B cell (primary cell): Measurements from ENCODE around the gene UXT. TPM values are rescaled to one million over a fixed set of nuclear protein-coding genes. Genes with fewer than 3 reads are reported as not detected.

Source experiments
- ATAC-seq: fragments of 200-7000 bp; cut with Tn5 transposase; one replicate; pipeline ENCODE4 v1.10.0; 2021; ENCODE audit warnings: low read depth, mild to moderate bottlenecking, moderate number of reproducible peaks, moderate library complexity
- CTCF ChIA-PET: fragments of 350-600 bp; sonication (Branson Sonifier 250); formaldehyde crosslinking; loops from one replicate; lab custom pipeline; 2021; ENCODE audit warnings: antibody characterized with exemption, inconsistent platforms; lab: Charles Lee
- POLR2A ChIA-PET: fragments of 350-600 bp; sonication (Branson Sonifier 250); formaldehyde crosslinking; loops from one replicate; lab custom pipeline; 2021; ENCODE audit warnings: antibody characterized with exemption; lab: Charles Lee
- DNase-seq: peaks from one replicate; pipeline ENCODE4 v3.0.0; 2013
- H2AFZ ChIP-seq: 2 replicates; pipeline ENCODE4 v1.6.1; 2012; ENCODE audit warnings: mild to moderate bottlenecking, low read depth, low read length; ENCODE audit not compliant: insufficient read depth, poor library complexity, severe bottlenecking
- H3K27ac ChIP-seq, 2 donors: 1 replicate in 1 of 2; 2 replicates in 1 of 2; pipeline ENCODE4 v1.5.1; 2012 to 2013; ENCODE audit warnings: low read length in 2 of 2, mild to moderate bottlenecking in 2 of 2, moderate library complexity in 1 of 2
- H3K27me3 ChIP-seq, 4 experiments: fragments of 200-600 bp in 1 of 4; sonication (generic) in 1 of 4; replicated peaks in 1 of 4; 1 replicate in 2 of 4; 2 replicates in 2 of 4; pipeline versions ENCODE4 v1.6.1 to v1.7.0; 2013 to 2016; ENCODE audit warnings: low read length in 3 of 4, mild to moderate bottlenecking in 2 of 4, mixed read lengths in 1 of 4, moderate library complexity in 1 of 4; ENCODE audit not compliant: insufficient read depth in 4 of 4, control insufficient read depth in 3 of 4; ENCODE audit errors: control extremely low read depth in 1 of 4
- H3K36me3 ChIP-seq, 2 experiments: replicated peaks in 1 of 2; 1 replicate in 1 of 2; 2 replicates in 1 of 2; pipeline versions ENCODE4 v1.6.1 to v1.7.1; 2013; ENCODE audit warnings: low read length in 1 of 2; ENCODE audit not compliant: insufficient read depth in 2 of 2, control insufficient read depth in 1 of 2; ENCODE audit errors: control extremely low read depth in 1 of 2, extremely low read depth in 1 of 2
- H3K4me1 ChIP-seq, 2 donors: fragments of 200-600 bp in 1 of 2; sonication (generic) in 1 of 2; 1 replicate in 1 of 2; 2 replicates in 1 of 2; pipeline versions ENCODE4 v1.5.1 to v1.6.1; 2013 to 2017; ENCODE audit warnings: low read length in 2 of 2; ENCODE audit not compliant: control insufficient read depth in 2 of 2, insufficient read depth in 2 of 2
- H3K4me2 ChIP-seq: replicated peaks from 2 replicates; pipeline ENCODE3; 2012; ENCODE audit warnings: mild to moderate bottlenecking, low read depth, low read length; ENCODE audit not compliant: poor library complexity, severe bottlenecking
- H3K4me3 ChIP-seq, 5 experiments: fragments of 200-600 bp in 1 of 5; sonication (generic) in 1 of 5; 1 replicate in 3 of 5; 2 replicates in 2 of 5; pipeline versions ENCODE4 v1.5.1 to v1.7.0; 2011 to 2016; ENCODE audit warnings: low read length in 4 of 5, mild to moderate bottlenecking in 4 of 5, low read depth in 2 of 5, control low read depth in 1 of 5, moderate library complexity in 1 of 5; ENCODE audit not compliant: insufficient read depth in 1 of 5; ENCODE audit errors: control extremely low read depth in 1 of 5, extremely low read depth in 1 of 5
- H3K79me2 ChIP-seq: fragments of 200-600 bp; sonication (generic); one replicate; pipeline ENCODE4 v1.6.0; 2016; ENCODE audit warnings: low read length; ENCODE audit not compliant: control insufficient read depth, insufficient read depth
- H3K9ac ChIP-seq: fragments of 200-600 bp; sonication (generic); 2 replicates; pipeline ENCODE4 v1.6.1; 2017; ENCODE audit warnings: mild to moderate bottlenecking, low read length, moderate library complexity
- H3K9me3 ChIP-seq, 3 donors: one replicate each; pipeline versions ENCODE4 v1.6.1 to v1.7.1; 2013; ENCODE audit warnings: low read length in 2 of 3; ENCODE audit not compliant: control insufficient read depth in 2 of 3, insufficient read depth in 1 of 3; ENCODE audit errors: control extremely low read depth in 1 of 3
- H4K20me1 ChIP-seq: 2 replicates; pipeline ENCODE4 v1.6.0; 2012; ENCODE audit warnings: mild to moderate bottlenecking, low read length; ENCODE audit not compliant: insufficient read depth, control insufficient read depth, poor library complexity, severe bottlenecking
- H3K27ac Mint-ChIP-seq: one replicate; pipeline ENCODE4 v1.8.0; 2021; ENCODE audit warnings: mixed read lengths
- H3K27me3 Mint-ChIP-seq: one replicate; pipeline ENCODE4 v1.8.0; 2021; ENCODE audit warnings: mixed read lengths
- H3K4me1 Mint-ChIP-seq: one replicate; pipeline ENCODE4 v1.8.0; 2021; ENCODE audit warnings: mixed read lengths
- H3K4me3 Mint-ChIP-seq: one replicate; pipeline ENCODE4 v1.8.0; 2021; ENCODE audit warnings: mixed read lengths
- H3K9me3 Mint-ChIP-seq: one replicate; pipeline ENCODE4 v1.8.0; 2022; ENCODE audit warnings: mixed read lengths; ENCODE audit not compliant: insufficient read depth
- EZH2 ChIP-seq: IDR thresholded peaks from 2 replicates; pipeline ENCODE4 v1.6.1; 2012; ENCODE audit warnings: borderline replicate concordance, low read depth, mild to moderate bottlenecking, moderate library complexity, low read length; ENCODE audit not compliant: insufficient read depth, poor library complexity, severe bottlenecking
- WGBS: methylation state at CpG from one replicate; pipeline ENCODE4 v1.1.5; 2013; ENCODE audit warnings: missing lambda C conversion rate; ENCODE audit not compliant: insufficient coverage; 5-methylcytosine and 5-hydroxymethylcytosine counted together
- intact Hi-C: fragments of 100-400 bp; cut with micrococcal nuclease; formaldehyde crosslinking; loops from one replicate; pipeline ENCODE4 v1.10.0; 2022
- polyA plus RNA-seq: library from polyadenylated mRNA; depleted of rRNA; stranded (reverse); fragments of >200 nt; gene quantifications from 2 replicates; pipeline ENCODE4 v1.2.3, GENCODE V29; 2012
- total RNA-seq, 2 donors: library from RNA; stranded (reverse); fragments of 120-200 nt in 1 of 2; gene quantifications; 1 replicate in 1 of 2; 2 replicates in 1 of 2; pipeline versions ENCODE4 v1.2.3 to v1.2.4, GENCODE V29; 2013 to 2022
- TF ChIP-seq, protein P1 (sequence below): fragments of 200-600 bp; IDR thresholded peaks from one replicate; pipeline ENCODE4 v1.8.0; 2022; ENCODE audit warnings: antibody characterized with exemption, mild to moderate bottlenecking

Gene UXT
- total and polyA plus RNA-seq, 2 donors (not counting 1 experiment from before 2014, with no cell fraction given): 177 to 238 TPM

DNA sequence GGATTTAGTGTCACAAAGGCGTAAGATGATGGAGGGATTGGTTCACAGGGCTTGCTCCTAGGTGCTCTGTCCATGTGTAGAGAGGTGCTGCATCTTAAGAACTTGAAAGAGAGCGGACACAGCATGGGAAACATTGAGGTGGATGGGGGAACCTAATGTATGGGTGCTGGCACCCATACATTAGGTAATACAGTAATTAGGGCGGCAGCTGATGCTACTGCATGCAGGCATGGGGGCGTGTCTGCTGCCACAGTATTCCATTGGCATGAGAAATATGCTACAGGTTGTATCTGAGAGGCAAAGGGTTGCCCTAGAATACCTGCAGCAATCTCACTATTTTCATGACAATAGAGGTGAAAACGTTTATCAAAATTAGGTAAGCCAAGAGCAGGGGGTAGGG, 45.8 kb upstream of the UXT start:
- intact Hi-C loops: no loop called here
- ATAC-seq (no peak), DNase-seq (no peak)
- Histone ChIP-seq H4K20me1 (no peaks in the 10 kb centered on the region), H3K9ac (no peak overlapping the region), H3K4me1 (no peaks in the 10 kb centered on the region), H3K9me3 (no peaks in the 10 kb centered on the region), H3K27ac (no peak overlapping the region), H3K79me2 (no peaks in the 10 kb centered on the region), H2AFZ (no peak overlapping the region), H3K27me3 (no peaks in the 10 kb centered on the region), H3K36me3 (no peaks in the 10 kb centered on the region), H3K4me2 (no peak overlapping the region), H3K4me3 (no peak overlapping the region)
- TF ChIP-seq EZH2: no peak
- WGBS: no CpG with 5 or more reads among the region's 5 CpGs
- H3K4me3 Mint-ChIP-seq: no peak overlapping the region
- peaks cover 18% of the 10 kb centered on the region for H3K27me3 Mint-ChIP-seq
- no peaks in the 10 kb centered on the region for H3K4me1 Mint-ChIP-seq
- ChIA-PET POLR2A (no interaction called here), CTCF (no interaction called here)
- no peaks in the 10 kb centered on the region for H3K9me3 Mint-ChIP-seq
- H3K27ac Mint-ChIP-seq: no peak overlapping the region

GRCh38 chrX:47697181-47697580, 38.2 kb upstream of the UXT start:
- no peaks in the 10 kb centered on the region for H3K4me1 ChIP-seq
- peaks cover 9% of the 10 kb centered on the region for H3K27me3 Mint-ChIP-seq
- no peak overlapping the region for H3K4me3 ChIP-seq
- no peaks in the 10 kb centered on the region for H3K79me2 ChIP-seq
- no peak for ATAC-seq
- no peaks in the 10 kb centered on the region for H3K4me1 Mint-ChIP-seq
- no peak overlapping the region for H2AFZ ChIP-seq
- H3K36me3 ChIP-seq: no peaks in the 10 kb centered on the region
- CTCF ChIA-PET: no interaction called here
- peaks cover 0 to 8% (median 0%) of the 10 kb centered on the region in 3 donors for H3K9me3 ChIP-seq
- H3K4me2 ChIP-seq: no peak overlapping the region
- no peak overlapping the region for H3K27ac Mint-ChIP-seq
- no CpG with 5 or more reads among the region's 1 CpG for WGBS
- H3K27ac ChIP-seq: no peak overlapping the region
- no peak overlapping the region for H3K4me3 Mint-ChIP-seq
- TF ChIP-seq, protein P1, sequence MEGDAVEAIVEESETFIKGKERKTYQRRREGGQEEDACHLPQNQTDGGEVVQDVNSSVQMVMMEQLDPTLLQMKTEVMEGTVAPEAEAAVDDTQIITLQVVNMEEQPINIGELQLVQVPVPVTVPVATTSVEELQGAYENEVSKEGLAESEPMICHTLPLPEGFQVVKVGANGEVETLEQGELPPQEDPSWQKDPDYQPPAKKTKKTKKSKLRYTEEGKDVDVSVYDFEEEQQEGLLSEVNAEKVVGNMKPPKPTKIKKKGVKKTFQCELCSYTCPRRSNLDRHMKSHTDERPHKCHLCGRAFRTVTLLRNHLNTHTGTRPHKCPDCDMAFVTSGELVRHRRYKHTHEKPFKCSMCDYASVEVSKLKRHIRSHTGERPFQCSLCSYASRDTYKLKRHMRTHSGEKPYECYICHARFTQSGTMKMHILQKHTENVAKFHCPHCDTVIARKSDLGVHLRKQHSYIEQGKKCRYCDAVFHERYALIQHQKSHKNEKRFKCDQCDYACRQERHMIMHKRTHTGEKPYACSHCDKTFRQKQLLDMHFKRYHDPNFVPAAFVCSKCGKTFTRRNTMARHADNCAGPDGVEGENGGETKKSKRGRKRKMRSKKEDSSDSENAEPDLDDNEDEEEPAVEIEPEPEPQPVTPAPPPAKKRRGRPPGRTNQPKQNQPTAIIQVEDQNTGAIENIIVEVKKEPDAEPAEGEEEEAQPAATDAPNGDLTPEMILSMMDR: no peak
- no peak for TF ChIP-seq EZH2
- intact Hi-C loops: no loop called here
- H4K20me1 ChIP-seq: no peaks in the 10 kb centered on the region
- no peak overlapping the region for H3K9ac ChIP-seq
- no peaks in the 10 kb centered on the region for H3K9me3 Mint-ChIP-seq
- H3K27me3 ChIP-seq: no peaks in the 10 kb centered on the region
- no peak for DNase-seq
- POLR2A ChIA-PET: no interaction called here
